ENCODE measurements around the gene ZNF235. TPM values are rescaled to one million over a fixed set of nuclear protein-coding genes. Genes with fewer than 3 reads are reported as not detected.

Gene ZNF235
- total and polyA plus RNA-seq, 4 donors: 0.96 to 5.3 (median 2.1) TPM

- Histone ChIP-seq H3K27me3 (ENCODE audit: control insufficient read depth in 4 of 4, insufficient read depth in 4 of 4, low read length in 3 of 4) (no peaks in the 10 kb centered on the region), H3K4me1 (ENCODE audit: control insufficient read depth in 4 of 4, insufficient read depth in 4 of 4, low read length in 3 of 4) (no peaks in the 10 kb centered on the region), H3K36me3 (ENCODE audit: control insufficient read depth in 4 of 4, insufficient read depth in 3 of 4, low read depth in 1 of 4, low read length in 3 of 4) (peaks cover 3 to 14% (median 9%) of the 10 kb centered on the region in 4 donors), H3K9me3 (ENCODE audit: control insufficient read depth in 4 of 4, low read length in 3 of 4) (peaks cover 24 to 58% (median 43%) of the 10 kb centered on the region in 4 donors), H3K9ac (ENCODE audit: low read depth in 1 of 2, low read length in 2 of 2) (no peak overlapping the region), H3K4me3 (ENCODE audit: low read depth in 1 of 3, low read length in 3 of 3) (peak overlapping the region in 1 of 3 donors; percentile 24), H3K27ac (ENCODE audit: low read depth in 1 of 2, low read length in 2 of 2) (no peak overlapping the region)
- no peak for DNase-seq (ENCODE audit: low spot score)
- WGBS: 100% methylated on average over 1 of the region's 1 CpG
- TF ChIP-seq CTCF (IDR thresholded peaks at IDR 0.05; ENCODE audit: low read depth, low read length, missing input control): no peak
These were observed 27.5 kb downstream of the ZNF235 start for GRCh38 chr19:44277331-44277730.

DNA sequence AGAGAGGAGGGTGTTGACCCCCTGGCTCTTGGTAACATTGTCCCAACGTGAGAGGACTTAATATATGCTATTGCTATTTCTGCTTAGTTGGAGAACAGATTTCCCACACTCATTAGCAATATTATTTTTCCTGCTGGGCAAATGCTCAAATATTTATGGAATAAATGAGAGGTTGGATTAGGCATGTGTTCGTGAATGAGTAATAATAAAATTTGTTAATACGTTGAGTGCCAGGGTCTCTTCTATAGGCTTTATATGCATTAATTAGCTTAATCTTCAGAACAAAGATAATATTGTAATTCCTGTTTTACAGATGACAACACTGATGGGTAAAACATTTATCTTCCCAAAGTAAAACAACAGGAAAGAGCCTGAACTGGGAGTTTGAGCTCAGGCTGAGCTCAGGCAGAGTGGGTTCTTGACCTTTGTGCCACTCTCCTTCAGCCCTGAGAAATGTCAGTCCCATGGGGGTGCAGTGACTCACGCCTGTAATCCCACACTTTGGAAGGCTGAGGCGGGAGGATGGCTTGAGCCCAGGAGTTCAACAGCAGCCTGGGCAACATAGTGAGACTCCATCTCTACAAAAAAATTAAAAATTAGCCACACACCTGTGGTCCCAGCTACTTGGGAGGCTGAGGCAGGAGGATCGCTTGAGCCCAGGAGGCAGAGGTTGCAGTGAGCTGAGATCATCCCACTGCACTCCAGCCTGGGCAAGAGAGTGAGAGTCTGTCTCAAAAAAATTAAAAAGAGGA, 44.0 kb downstream of the ZNF235 start:
- Histone ChIP-seq H3K27ac (ENCODE audit: low read depth in 1 of 2, low read length in 2 of 2) (no peak overlapping the region), H3K9me3 (ENCODE audit: control insufficient read depth in 4 of 4, low read length in 3 of 4) (peaks cover 24 to 67% (median 34%) of the 10 kb centered on the region in 4 donors), H3K36me3 (ENCODE audit: control insufficient read depth in 4 of 4, insufficient read depth in 3 of 4, low read depth in 1 of 4, low read length in 3 of 4) (peaks cover 0 to 5% (median under 1%) of the 10 kb centered on the region in 4 donors), H3K4me1 (ENCODE audit: control insufficient read depth in 4 of 4, insufficient read depth in 4 of 4, low read length in 3 of 4) (no peaks in the 10 kb centered on the region), H3K9ac (ENCODE audit: low read depth in 1 of 2, low read length in 2 of 2) (no peak overlapping the region), H3K27me3 (ENCODE audit: control insufficient read depth in 4 of 4, insufficient read depth in 4 of 4, low read length in 3 of 4) (no peaks in the 10 kb centered on the region), H3K4me3 (ENCODE audit: low read depth in 1 of 3, low read length in 3 of 3) (peak overlapping the region in 2 of 3 donors; percentile 44 to 54)
- TF ChIP-seq RXRA (IDR thresholded peaks at IDR 0.05): no peak
- no peak for TF ChIP-seq REST (IDR thresholded peaks at IDR 0.05)
- no peak for TF ChIP-seq FOXA1 (IDR thresholded peaks at IDR 0.05)
- TF ChIP-seq TAF1 (conservative IDR thresholded peaks at IDR 0.05): no peak
- no peak for TF ChIP-seq EGR1 (IDR thresholded peaks at IDR 0.05; ENCODE audit: low read depth in 2 of 2)
- no peak for TF ChIP-seq ATF3 (IDR thresholded peaks at IDR 0.05)
- no peak for DNase-seq (ENCODE audit: low spot score)
- WGBS: 77% methylated on average over 6 of the region's 6 CpGs

DNA sequence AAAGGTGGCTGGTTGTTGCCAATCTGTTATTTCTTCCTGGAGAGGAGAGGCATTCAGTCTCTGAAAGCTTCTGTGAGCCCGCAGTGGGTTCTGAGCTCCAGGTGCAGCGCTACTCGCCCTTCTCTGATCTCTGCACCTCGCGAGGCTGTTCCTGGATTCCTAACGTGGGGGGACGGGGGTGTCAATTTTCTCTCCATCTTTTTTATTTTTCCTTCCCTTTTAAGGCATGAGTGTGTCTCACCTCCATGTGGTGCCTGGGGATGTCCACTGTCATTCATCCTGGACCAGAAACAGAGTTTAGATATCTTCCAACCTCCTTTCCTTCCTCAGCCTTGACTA, 44.5 kb downstream of the ZNF235 start:
- no peak overlapping the region for H3K27ac ChIP-seq (ENCODE audit: low read depth in 1 of 2, low read length in 2 of 2)
- no peak for DNase-seq (ENCODE audit: low spot score)
- TF ChIP-seq YY1 (IDR thresholded peaks at IDR 0.05) (no peak), TAF1 (conservative IDR thresholded peaks at IDR 0.05) (no peak), HNF4A (conservative IDR thresholded peaks at IDR 0.05) (no peak), REST (IDR thresholded peaks at IDR 0.05) (no peak), NR2F2 (IDR thresholded peaks at IDR 0.05) (no peak), SP1 (IDR thresholded peaks at IDR 0.05) (no peak), CTCF (IDR thresholded peaks at IDR 0.05; ENCODE audit: low read depth, low read length, missing input control) (no peak), FOXA2 (IDR thresholded peaks at IDR 0.05) (no peak), FOXA1 (IDR thresholded peaks at IDR 0.05) (no peak), ATF3 (IDR thresholded peaks at IDR 0.05) (no peak), EGR1 (IDR thresholded peaks at IDR 0.05; ENCODE audit: low read depth in 2 of 2) (no peak), HNF4G (IDR thresholded peaks at IDR 0.05) (no peak)

More for the DNA sequence above, 44.5 kb downstream of the ZNF235 start:
- H3K9ac ChIP-seq (ENCODE audit: low read depth in 1 of 2, low read length in 2 of 2): no peak overlapping the region
- peaks cover 0 to 5% (median 0%) of the 10 kb centered on the region in 4 donors for H3K36me3 ChIP-seq (ENCODE audit: control insufficient read depth in 4 of 4, insufficient read depth in 3 of 4, low read depth in 1 of 4, low read length in 3 of 4)
- no peaks in the 10 kb centered on the region for H3K4me1 ChIP-seq (ENCODE audit: control insufficient read depth in 4 of 4, insufficient read depth in 4 of 4, low read length in 3 of 4)
- 22% methylated on average over 7 of the region's 7 CpGs for WGBS
- H3K4me3 ChIP-seq (ENCODE audit: low read depth in 1 of 3, low read length in 3 of 3): peak overlapping the region in 2 of 3 donors; percentile 44 to 54
- H3K27me3 ChIP-seq (ENCODE audit: control insufficient read depth in 4 of 4, insufficient read depth in 4 of 4, low read length in 3 of 4): no peaks in the 10 kb centered on the region
- peaks cover 24 to 71% (median 35%) of the 10 kb centered on the region in 4 donors for H3K9me3 ChIP-seq (ENCODE audit: control insufficient read depth in 4 of 4, low read length in 3 of 4)
